WTC11 (cell line): ENCODE measurements around the gene NUP35. TPM values are rescaled to one million over a fixed set of nuclear protein-coding genes. Genes with fewer than 3 reads are reported as not detected.

Experiments used
- ATAC-seq: fragments of 200-7000 bp; cut with Tn5 transposase; 2 replicates; pipeline ENCODE4 v1.10.0; 2021; ENCODE audit warnings: mild to moderate bottlenecking, moderate library complexity
- CTCF ChIA-PET: fragments of 300-600 bp; sonication (Branson Sonifier 250); formaldehyde crosslinking; loops from one replicate; lab custom pipeline; 2021; ENCODE audit warnings: antibody characterized with exemption; lab: Charles Lee
- POLR2A ChIA-PET: fragments of 350-600 bp; sonication (Branson Sonifier 250); formaldehyde crosslinking; loops from one replicate; lab custom pipeline; 2021; ENCODE audit warnings: antibody characterized with exemption; lab: Charles Lee
- DNase-seq: peaks from one replicate; pipeline ENCODE4 v3.0.0; 2021; ENCODE audit warnings: low spot score
- H3K27ac Mint-ChIP-seq: 2 replicates; pipeline ENCODE4 v1.8.0; 2021; ENCODE audit warnings: mixed read lengths
- H3K27me3 Mint-ChIP-seq: 2 replicates; pipeline ENCODE4 v1.8.0; 2021; ENCODE audit warnings: low read depth, mild to moderate bottlenecking, moderate library complexity, mixed read lengths
- H3K36me3 Mint-ChIP-seq: 2 replicates; pipeline ENCODE4 v1.8.0; 2021; ENCODE audit warnings: mixed read lengths
- H3K4me1 Mint-ChIP-seq: 2 replicates; pipeline ENCODE4 v1.8.0; 2022; ENCODE audit warnings: mixed read lengths
- H3K4me3 Mint-ChIP-seq: 2 replicates; pipeline ENCODE4 v1.8.0; 2021; ENCODE audit warnings: mild to moderate bottlenecking, moderate library complexity, mixed read lengths
- H3K9me3 Mint-ChIP-seq: 2 replicates; pipeline ENCODE4 v1.8.0; 2021; ENCODE audit warnings: mixed read lengths
- ATF6 ChIP-seq: sonication (generic); formaldehyde crosslinking; IDR thresholded peaks from 2 replicates; pipeline ENCODE4 v1.8.1; 2023; ENCODE audit warnings: mild to moderate bottlenecking, missing genetic modification reagents
- CREM ChIP-seq: sonication (generic); formaldehyde crosslinking; IDR thresholded peaks from 2 replicates; pipeline ENCODE4 v1.8.1; 2022; ENCODE audit warnings: mild to moderate bottlenecking, missing genetic modification reagents, moderate library complexity
- FOXK1 ChIP-seq: sonication (generic); formaldehyde crosslinking; IDR thresholded peaks from 2 replicates; pipeline ENCODE4 v1.8.0; 2022; ENCODE audit warnings: mild to moderate bottlenecking, moderate library complexity, missing genetic modification reagents
- FOXP1 ChIP-seq: sonication (generic); formaldehyde crosslinking; IDR thresholded peaks from 2 replicates; pipeline ENCODE4 v1.8.0; 2022; ENCODE audit warnings: missing genetic modification reagents, mild to moderate bottlenecking, moderate library complexity, borderline replicate concordance
- FOXP4 ChIP-seq: sonication (generic); formaldehyde crosslinking; IDR thresholded peaks from 2 replicates; pipeline ENCODE4 v1.8.0; 2022; ENCODE audit warnings: mild to moderate bottlenecking, missing genetic modification reagents
- GTF2I ChIP-seq: fragments of 250-450 bp; sonication (Bioruptor Pico); conservative IDR thresholded peaks from 2 replicates; pipeline ENCODE4 v1.4.0; 2021; ENCODE audit warnings: mild to moderate bottlenecking
- IRF1 ChIP-seq: sonication (generic); formaldehyde crosslinking; IDR thresholded peaks from 2 replicates; pipeline ENCODE4 v1.8.0; 2023; ENCODE audit warnings: missing genetic modification reagents
- MAX ChIP-seq: sonication (generic); formaldehyde crosslinking; IDR thresholded peaks from 2 replicates; pipeline ENCODE4 v1.8.0; 2022; ENCODE audit warnings: mild to moderate bottlenecking, missing genetic modification reagents
- MLX ChIP-seq: sonication (generic); formaldehyde crosslinking; IDR thresholded peaks from 2 replicates; pipeline ENCODE4 v1.8.1; 2023; ENCODE audit warnings: mild to moderate bottlenecking, missing genetic modification reagents, moderate library complexity
- NR2C2 ChIP-seq: sonication (generic); formaldehyde crosslinking; IDR thresholded peaks from 2 replicates; pipeline ENCODE4 v1.8.0; 2022; ENCODE audit warnings: mild to moderate bottlenecking, missing genetic modification reagents
- SMAD4 ChIP-seq: sonication (generic); formaldehyde crosslinking; IDR thresholded peaks from 2 replicates; pipeline ENCODE4 v1.8.0; 2022; ENCODE audit warnings: mild to moderate bottlenecking, missing genetic modification reagents
- SOX15 ChIP-seq: fragments of 250-450 bp; sonication (Bioruptor Pico); IDR thresholded peaks from 2 replicates; pipeline ENCODE4 v1.9.0; 2021; ENCODE audit warnings: mild to moderate bottlenecking
- SP1 ChIP-seq: sonication (generic); formaldehyde crosslinking; conservative IDR thresholded peaks from 2 replicates; pipeline ENCODE4 v1.8.1; 2022; ENCODE audit warnings: missing genetic modification reagents
- USF1 ChIP-seq: sonication (generic); formaldehyde crosslinking; IDR thresholded peaks from 2 replicates; pipeline ENCODE4 v1.8.0; 2022; ENCODE audit warnings: mild to moderate bottlenecking, missing genetic modification reagents
- ZNF138 ChIP-seq: sonication (generic); formaldehyde crosslinking; conservative IDR thresholded peaks from 2 replicates; pipeline ENCODE4 v1.8.1; 2022; ENCODE audit warnings: mild to moderate bottlenecking, moderate library complexity, missing genetic modification reagents
- ZNF232 ChIP-seq: sonication (generic); formaldehyde crosslinking; IDR thresholded peaks from 2 replicates; pipeline ENCODE4 v1.8.0; 2022; ENCODE audit warnings: mild to moderate bottlenecking, missing genetic modification reagents
- ZNF416 ChIP-seq: fragments of 250-450 bp; sonication (Bioruptor Pico); IDR thresholded peaks from 2 replicates; pipeline ENCODE4 v1.9.0; 2021; ENCODE audit warnings: mild to moderate bottlenecking, inconsistent platforms
- ZNF423 ChIP-seq: fragments of 250-450 bp; sonication (Bioruptor Pico); IDR thresholded peaks from 2 replicates; pipeline ENCODE4 v2.1.2; 2022; ENCODE audit warnings: mild to moderate bottlenecking, moderate library complexity
- ZNF512 ChIP-seq: sonication (generic); formaldehyde crosslinking; IDR thresholded peaks from 2 replicates; pipeline ENCODE4 v1.8.1; 2022; ENCODE audit warnings: missing genetic modification reagents, borderline replicate concordance
- ZNF671 ChIP-seq: fragments of 250-450 bp; sonication (Bioruptor Pico); IDR thresholded peaks from 2 replicates; pipeline ENCODE4 v1.8.0; 2021; ENCODE audit warnings: mild to moderate bottlenecking
- total RNA-seq: library from RNA; stranded (reverse); gene quantifications from 3 replicates; pipeline ENCODE4 v1.2.3, GENCODE V29; 2021

NUP35 gene
- total RNA-seq, 1 experiment from 2014 or later: 39.5 TPM

- Mint-ChIP-seq H3K9me3 (peaks cover 6% of the 10 kb centered on the region), H3K4me3 (no peak overlapping the region), H3K4me1 (peaks cover 19% of the 10 kb centered on the region), H3K27me3 (no peaks in the 10 kb centered on the region), H3K36me3 (peaks cover 2% of the 10 kb centered on the region), H3K27ac (no peak overlapping the region)
- peak; percentile 72 for ATAC-seq
- POLR2A ChIA-PET: no interaction called here
- TF ChIP-seq GTF2I (CRISPR knock-in tag) (no peak), CREM (no peak), FOXK1 (CRISPR knock-in tag) (no peak), ZNF232 (CRISPR knock-in tag) (no peak), FOXP1 (CRISPR knock-in tag) (no peak), IRF1 (CRISPR knock-in tag) (no peak)
- CTCF ChIA-PET: no interaction called here
- no peak for DNase-seq
Observed at GRCh38 chr2:183204397-183204796, 80.2 kb downstream of the NUP35 start.

- H3K36me3 Mint-ChIP-seq: peaks cover 12% of the 10 kb centered on the region
- H3K27ac Mint-ChIP-seq: no peak overlapping the region
- DNase-seq (no peak), ATAC-seq (peak; percentile 50; the same call in 1 of the 2 replicates)
- ChIA-PET CTCF (no interaction called here), POLR2A (no interaction called here)
- TF ChIP-seq FOXK1 (CRISPR knock-in tag): no peak
- no peak for TF ChIP-seq MLX (CRISPR knock-in tag)
- no peak for TF ChIP-seq SOX15
- no peak for TF ChIP-seq ZNF232 (CRISPR knock-in tag)
- TF ChIP-seq ATF6 (CRISPR knock-in tag): no peak
- TF ChIP-seq USF1 (CRISPR knock-in tag): no peak
- TF ChIP-seq ZNF423 (CRISPR knock-in tag): no peak
- no peak for TF ChIP-seq IRF1 (CRISPR knock-in tag)
- no peak for TF ChIP-seq ZNF416
- TF ChIP-seq ZNF671 (CRISPR knock-in tag): no peak
- TF ChIP-seq FOXP4 (CRISPR knock-in tag): no peak
- TF ChIP-seq ZNF512 (CRISPR knock-in tag): no peak
- TF ChIP-seq SP1 (CRISPR knock-in tag): no peak
- TF ChIP-seq MAX (CRISPR knock-in tag): no peak
- TF ChIP-seq NR2C2: no peak
- TF ChIP-seq SMAD4 (CRISPR knock-in tag): no peak
- TF ChIP-seq ZNF138 (CRISPR knock-in tag): no peak
- no peak overlapping the region for H3K4me3 Mint-ChIP-seq
- H3K9me3 Mint-ChIP-seq: peaks cover 15% of the 10 kb centered on the region
- H3K4me1 Mint-ChIP-seq: peaks cover 22% of the 10 kb centered on the region
- H3K27me3 Mint-ChIP-seq: no peaks in the 10 kb centered on the region
Observed at GRCh38 chr2:183207110-183207509, 82.9 kb downstream of the NUP35 start.
